ENCODE data around the gene HOGA1.
"Not testable (repeated sequence)": the region's sequence is repeated elsewhere in the genome, so short reads cannot be mapped to it uniquely, and the experiment has no call there.

DNA sequence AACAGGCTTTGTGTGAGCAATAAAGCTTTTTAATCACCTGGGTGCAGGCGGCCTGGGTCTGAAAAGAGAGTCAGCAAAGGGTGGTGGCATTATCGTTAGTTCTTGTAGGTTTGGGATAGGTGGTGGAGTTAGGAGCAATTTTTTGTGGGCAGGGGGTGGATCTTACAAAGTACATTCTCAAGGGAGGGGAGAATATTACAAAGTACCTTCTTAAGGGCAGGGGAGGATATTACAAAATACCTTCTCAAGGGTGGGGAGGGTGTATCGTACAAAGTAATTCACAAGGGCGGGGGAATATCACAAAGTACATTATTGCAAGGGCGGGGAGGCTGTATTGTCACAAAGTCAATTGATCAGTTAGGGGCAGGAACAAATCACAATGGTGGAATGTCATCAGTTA, 21.9 kb upstream of the HOGA1 start:
- TF ChIP-seq, protein P1, sequence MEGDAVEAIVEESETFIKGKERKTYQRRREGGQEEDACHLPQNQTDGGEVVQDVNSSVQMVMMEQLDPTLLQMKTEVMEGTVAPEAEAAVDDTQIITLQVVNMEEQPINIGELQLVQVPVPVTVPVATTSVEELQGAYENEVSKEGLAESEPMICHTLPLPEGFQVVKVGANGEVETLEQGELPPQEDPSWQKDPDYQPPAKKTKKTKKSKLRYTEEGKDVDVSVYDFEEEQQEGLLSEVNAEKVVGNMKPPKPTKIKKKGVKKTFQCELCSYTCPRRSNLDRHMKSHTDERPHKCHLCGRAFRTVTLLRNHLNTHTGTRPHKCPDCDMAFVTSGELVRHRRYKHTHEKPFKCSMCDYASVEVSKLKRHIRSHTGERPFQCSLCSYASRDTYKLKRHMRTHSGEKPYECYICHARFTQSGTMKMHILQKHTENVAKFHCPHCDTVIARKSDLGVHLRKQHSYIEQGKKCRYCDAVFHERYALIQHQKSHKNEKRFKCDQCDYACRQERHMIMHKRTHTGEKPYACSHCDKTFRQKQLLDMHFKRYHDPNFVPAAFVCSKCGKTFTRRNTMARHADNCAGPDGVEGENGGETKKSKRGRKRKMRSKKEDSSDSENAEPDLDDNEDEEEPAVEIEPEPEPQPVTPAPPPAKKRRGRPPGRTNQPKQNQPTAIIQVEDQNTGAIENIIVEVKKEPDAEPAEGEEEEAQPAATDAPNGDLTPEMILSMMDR (IDR thresholded peaks at IDR 0.05), result not testable (repeated sequence)
- not testable (repeated sequence) for TF ChIP-seq POLR2A (IDR thresholded peaks at IDR 0.05)

All from Peyer's patch (tissue), 4 donors.